Measurements from ENCODE around the gene PDXDC1.
A peak's percentile ranks its signal among the peaks of the same experiment; 100 is the strongest.
"Not testable (repeated sequence)": the region's sequence is repeated elsewhere in the genome, so short reads cannot be mapped to it uniquely, and the experiment has no call there.

PDXDC1 gene

GRCh38 chr16:15012941-15013340 lies 38.1 kb downstream of the PDXDC1 start:
- not testable (repeated sequence) for DNase-seq (ENCODE audit: low read depth)

GRCh38 chr16:15015671-15016070 lies 40.8 kb downstream of the PDXDC1 start:
- DNase-seq (ENCODE audit: low read depth) = not testable (repeated sequence)

GRCh38 chr16:15016354-15016753 lies 41.5 kb downstream of the PDXDC1 start:
- not testable (repeated sequence) for DNase-seq (ENCODE audit: low read depth)

GRCh38 chr16:15016951-15017580 lies 42.2 kb downstream of the PDXDC1 start:
- DNase-seq (ENCODE audit: low read depth) = not testable (repeated sequence)

- not testable (repeated sequence) for DNase-seq (ENCODE audit: low read depth)
These were observed 46.6 kb downstream of the PDXDC1 start for GRCh38 chr16:15021429-15021828.

GRCh38 chr16:15022194-15022593 lies 47.4 kb downstream of the PDXDC1 start:
- DNase-seq (ENCODE audit: low read depth) = peak; percentile 33

GRCh38 chr16:15023381-15024077 lies 48.7 kb downstream of the PDXDC1 start:
- not testable (repeated sequence) for DNase-seq (ENCODE audit: low read depth)

GRCh38 chr16:15024858-15025199 lies 50.0 kb downstream of the PDXDC1 start:
- not testable (repeated sequence) for DNase-seq (ENCODE audit: low read depth)

- not testable (repeated sequence) for DNase-seq (ENCODE audit: low read depth)
These were observed 50.6 kb downstream of the PDXDC1 start for GRCh38 chr16:15025234-15025951.

GRCh38 chr16:15027051-15027450 lies 52.2 kb downstream of the PDXDC1 start:
- not testable (repeated sequence) for DNase-seq (ENCODE audit: low read depth)

GRCh38 chr16:15027503-15028344 lies 52.9 kb downstream of the PDXDC1 start:
- not testable (repeated sequence) for DNase-seq (ENCODE audit: low read depth)

- DNase-seq (ENCODE audit: low read depth) = not testable (repeated sequence)
These were observed 53.5 kb downstream of the PDXDC1 start for GRCh38 chr16:15028345-15028715.

GRCh38 chr16:15028801-15029698 lies 54.2 kb downstream of the PDXDC1 start:
- not testable (repeated sequence) for DNase-seq (ENCODE audit: low read depth)

- DNase-seq (ENCODE audit: low read depth) = not testable (repeated sequence)
These were observed 54.9 kb downstream of the PDXDC1 start for GRCh38 chr16:15029749-15030148.

GRCh38 chr16:15031179-15031578 lies 56.4 kb downstream of the PDXDC1 start:
- DNase-seq (ENCODE audit: low read depth) = no peak

GRCh38 chr16:15031586-15031985 lies 56.8 kb downstream of the PDXDC1 start:
- DNase-seq (ENCODE audit: low read depth) = no peak

- no peak for DNase-seq (ENCODE audit: low read depth)
These were observed 57.9 kb downstream of the PDXDC1 start for GRCh38 chr16:15032547-15033308.

GRCh38 chr16:15033309-15033707 lies 58.5 kb downstream of the PDXDC1 start:
- DNase-seq (ENCODE audit: low read depth) = no peak

GRCh38 chr16:15034266-15035162 lies 59.7 kb downstream of the PDXDC1 start:
- no peak for DNase-seq (ENCODE audit: low read depth)
